Lower leg skin (tissue), 3 donors: ENCODE results near the gene ULK3.

Experiments
- CTCF ChIP-seq, 3 donors: fragments of 450-650 bp; IDR thresholded peaks; one replicate each; pipeline ENCODE4 v1.5.1; 2016; ENCODE audit warnings: antibody characterized with exemption in 3 of 3, mild to moderate bottlenecking in 3 of 3, moderate library complexity in 2 of 3
- POLR2A ChIP-seq, 2 donors: fragments of 450-650 bp; IDR thresholded peaks; one replicate each; pipeline ENCODE4 v1.6.1; 2016 to 2017; ENCODE audit warnings: antibody characterized with exemption in 2 of 2, mild to moderate bottlenecking in 1 of 2, moderate library complexity in 1 of 2

DNA sequence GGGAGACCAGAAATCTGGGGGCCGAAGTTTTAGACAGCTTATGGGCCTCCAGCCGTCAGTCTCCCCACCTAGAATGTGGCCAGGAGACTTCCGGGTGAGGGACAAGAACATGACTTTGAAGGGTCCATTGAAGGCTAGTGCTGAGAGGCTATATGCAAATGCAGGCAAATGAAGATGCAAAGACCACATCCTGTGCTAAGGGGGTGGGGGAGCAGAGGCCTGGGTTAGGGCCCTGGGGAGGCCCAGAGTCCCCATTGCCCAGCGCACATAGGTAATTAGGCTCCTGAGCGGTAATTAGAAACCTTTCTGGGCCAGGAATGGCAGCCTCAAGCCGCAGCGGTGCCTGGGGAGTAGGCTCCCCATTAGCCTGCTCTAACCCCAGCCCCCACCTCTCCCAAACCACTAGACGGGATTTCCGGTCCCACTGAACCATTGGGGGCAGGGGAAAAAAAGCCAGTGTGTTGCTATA lies 54.2 kb downstream of the ULK3 start:
- TF ChIP-seq POLR2A (IDR thresholded peaks at IDR 0.05): no peak
- TF ChIP-seq CTCF (IDR thresholded peaks at IDR 0.05): no peak
